ENCODE measurements around the gene MBP.

DNA sequence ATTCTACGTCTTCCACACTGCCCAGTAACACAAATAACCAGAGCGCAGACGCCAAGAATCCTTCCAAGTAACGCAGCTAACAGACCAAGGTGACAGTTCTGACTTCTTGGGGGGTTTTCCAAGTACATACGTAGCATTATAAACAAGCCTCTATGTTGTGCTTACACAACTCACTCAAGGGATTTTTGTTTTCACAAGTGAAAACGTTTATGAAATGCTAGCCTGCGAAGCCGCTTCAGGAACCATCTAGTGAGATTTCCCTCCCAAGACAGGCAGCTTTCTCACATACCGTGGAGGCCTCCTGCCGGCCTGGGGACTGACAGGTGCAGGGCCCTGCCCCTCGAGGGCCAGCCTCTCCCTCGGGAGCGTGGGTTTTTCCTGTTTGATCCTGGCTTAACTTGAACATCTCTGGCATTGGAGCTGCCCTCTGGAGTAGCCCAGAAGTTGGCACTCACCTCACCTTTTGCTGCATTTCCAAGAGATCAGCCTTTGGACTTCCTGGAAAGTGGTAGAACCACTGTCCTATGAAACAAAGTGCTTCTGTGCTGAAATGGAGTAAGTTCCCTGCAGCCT is 151.1 kb downstream of the MBP start:
- TF ChIP-seq FOXA1 (IDR thresholded peaks at IDR 0.05) (no peak), FOXA1 (CRISPR knock-in tag; IDR thresholded peaks at IDR 0.05) (no peak)
- TF ChIP-seq, protein P1, sequence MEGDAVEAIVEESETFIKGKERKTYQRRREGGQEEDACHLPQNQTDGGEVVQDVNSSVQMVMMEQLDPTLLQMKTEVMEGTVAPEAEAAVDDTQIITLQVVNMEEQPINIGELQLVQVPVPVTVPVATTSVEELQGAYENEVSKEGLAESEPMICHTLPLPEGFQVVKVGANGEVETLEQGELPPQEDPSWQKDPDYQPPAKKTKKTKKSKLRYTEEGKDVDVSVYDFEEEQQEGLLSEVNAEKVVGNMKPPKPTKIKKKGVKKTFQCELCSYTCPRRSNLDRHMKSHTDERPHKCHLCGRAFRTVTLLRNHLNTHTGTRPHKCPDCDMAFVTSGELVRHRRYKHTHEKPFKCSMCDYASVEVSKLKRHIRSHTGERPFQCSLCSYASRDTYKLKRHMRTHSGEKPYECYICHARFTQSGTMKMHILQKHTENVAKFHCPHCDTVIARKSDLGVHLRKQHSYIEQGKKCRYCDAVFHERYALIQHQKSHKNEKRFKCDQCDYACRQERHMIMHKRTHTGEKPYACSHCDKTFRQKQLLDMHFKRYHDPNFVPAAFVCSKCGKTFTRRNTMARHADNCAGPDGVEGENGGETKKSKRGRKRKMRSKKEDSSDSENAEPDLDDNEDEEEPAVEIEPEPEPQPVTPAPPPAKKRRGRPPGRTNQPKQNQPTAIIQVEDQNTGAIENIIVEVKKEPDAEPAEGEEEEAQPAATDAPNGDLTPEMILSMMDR (CRISPR knock-in tag; IDR thresholded peaks at IDR 0.05), result no peak

Measured in HepG2 (cell line).